T-cell (primary cell): Measurements from ENCODE around the gene PPP2R2B. TPM values are rescaled to one million over a fixed set of nuclear protein-coding genes. Genes with fewer than 3 reads are reported as not detected.

ENCODE experiments used
- ATAC-seq, 4 experiments: fragments of 200-7000 bp in 3 of 4; fragments of 150-1000 bp in 1 of 4; cut with Tn5 transposase; replicated peaks in 1 of 4; 1 replicate in 3 of 4; 2 replicates in 1 of 4; pipeline ENCODE4 v1.10.0; 2021; ENCODE audit warnings: moderate library complexity in 3 of 4, mild to moderate bottlenecking in 2 of 4, moderate number of reproducible peaks in 1 of 4
- CTCF ChIA-PET, 2 donors: fragments of 300-600 bp; sonication (Branson Sonifier 250); formaldehyde crosslinking; loops; one replicate each; lab custom pipeline; 2022; ENCODE audit warnings: antibody characterized with exemption in 2 of 2; lab: Charles Lee
- POLR2A ChIA-PET, 2 donors: fragments of 300-600 bp; sonication (Branson Sonifier 250); formaldehyde crosslinking; loops; one replicate each; lab custom pipeline; 2022; ENCODE audit warnings: antibody characterized with exemption in 2 of 2; lab: Charles Lee
- DNase-seq, 35 experiments: peaks; one replicate each; pipeline versions ENCODE4 v3.0.0 to v3.0.0-alpha.2; 2013 to 2023
- H3K27ac ChIP-seq: one replicate; pipeline ENCODE4 v1.5.1; 2013; ENCODE audit warnings: low read length
- H3K27me3 ChIP-seq, 2 experiments: replicated peaks in 1 of 2; 1 replicate in 1 of 2; 2 replicates in 1 of 2; pipeline versions ENCODE4 v1.6.1 to v1.7.0; 2013; ENCODE audit warnings: low read length in 1 of 2, mixed read lengths in 1 of 2; ENCODE audit not compliant: control insufficient read depth in 2 of 2, insufficient read depth in 2 of 2; ENCODE audit errors: extremely low read depth in 1 of 2
- H3K36me3 ChIP-seq, 2 donors: 1 replicate in 1 of 2; 2 replicates in 1 of 2; pipeline versions ENCODE4 v1.6.1 to v1.7.0; 2013; ENCODE audit warnings: low read length in 1 of 2; ENCODE audit not compliant: control insufficient read depth in 2 of 2, insufficient read depth in 1 of 2; ENCODE audit errors: extremely low read depth in 1 of 2
- H3K4me1 ChIP-seq, 2 experiments: 1 replicate in 1 of 2; 2 replicates in 1 of 2; pipeline versions ENCODE4 v1.6.1 to v1.7.0; 2013; ENCODE audit warnings: low read length in 2 of 2, mixed read lengths in 1 of 2; ENCODE audit not compliant: insufficient read depth in 2 of 2, control insufficient read depth in 1 of 2; ENCODE audit errors: extremely low read depth in 1 of 2
- H3K4me3 ChIP-seq, 2 donors: 1 replicate in 1 of 2; 2 replicates in 1 of 2; pipeline versions ENCODE4 v1.5.1 to v1.7.0; 2013; ENCODE audit warnings: mild to moderate bottlenecking in 2 of 2, low read length in 1 of 2, moderate library complexity in 1 of 2; ENCODE audit not compliant: control insufficient read depth in 1 of 2; ENCODE audit errors: extremely low read depth in 1 of 2
- H3K9me3 ChIP-seq: 2 replicates; pipeline ENCODE4 v1.7.0; 2013
- H3K27ac Mint-ChIP-seq, 2 donors: one replicate each; pipeline ENCODE4 v1.8.0; 2020 to 2021; ENCODE audit warnings: mild to moderate bottlenecking in 2 of 2, mixed read lengths in 2 of 2
- H3K27me3 Mint-ChIP-seq, 2 donors: one replicate each; pipeline ENCODE4 v1.8.0; 2021 to 2022; ENCODE audit warnings: mixed read lengths in 2 of 2
- H3K36me3 Mint-ChIP-seq: one replicate; pipeline ENCODE4 v1.8.0; 2021; ENCODE audit warnings: mixed read lengths
- H3K4me1 Mint-ChIP-seq, 3 donors: one replicate each; pipeline ENCODE4 v1.8.0; 2020 to 2022; ENCODE audit warnings: mixed read lengths in 3 of 3, mild to moderate bottlenecking in 1 of 3
- H3K4me3 Mint-ChIP-seq, 3 donors: one replicate each; pipeline ENCODE4 v1.8.0; 2020 to 2022; ENCODE audit warnings: mild to moderate bottlenecking in 3 of 3, mixed read lengths in 3 of 3, moderate library complexity in 3 of 3
- H3K9me3 Mint-ChIP-seq, 3 donors: one replicate each; pipeline ENCODE4 v1.8.0; 2020 to 2022; ENCODE audit warnings: mixed read lengths in 3 of 3
- WGBS: methylation state at CpG from one replicate; pipeline ENCODE4 v1.1.5; 2013; ENCODE audit warnings: missing lambda C conversion rate; ENCODE audit not compliant: insufficient coverage; 5-methylcytosine and 5-hydroxymethylcytosine counted together
- total RNA-seq, 35 experiments: library from RNA in 6 of 35; stranded (reverse) in 6 of 35; fragments of 120-200 nt in 1 of 35; gene quantifications; one replicate each; pipeline versions ENCODE4 v1.2.1 to v1.2.4 and lab custom pipeline; 2013 to 2026

Gene PPP2R2B
- total RNA-seq, 5 donors from 2014 or later (not counting 1 experiment from before 2014, with no cell fraction given) = 1.5 to 10.6 (median 4.8) TPM

GRCh38 chr5:146778795-146779194 lies 99.8 kb downstream of the PPP2R2B start:
- H3K27me3 ChIP-seq = no peaks in the 10 kb centered on the region

GRCh38 chr5:146778261-146778660 lies 100.3 kb downstream of the PPP2R2B start:
- no peak overlapping the region for H3K4me3 ChIP-seq
- H3K4me1 Mint-ChIP-seq = peaks cover 0 to 2% (median 0%) of the 10 kb centered on the region in 3 donors
- CTCF ChIA-PET = no interaction called here

More at GRCh38 chr5:146778795-146779194, 99.8 kb downstream of the PPP2R2B start:
- H3K27ac Mint-ChIP-seq = no peak overlapping the region
- Histone ChIP-seq H3K4me3 (no peak overlapping the region), H3K27ac (no peak overlapping the region), H3K9me3 (no peaks in the 10 kb centered on the region), H3K4me1 (no peaks in the 10 kb centered on the region), H3K36me3 (no peaks in the 10 kb centered on the region)
- H3K36me3 Mint-ChIP-seq = peaks cover 3% of the 10 kb centered on the region
- peaks cover 0 to 2% (median 0%) of the 10 kb centered on the region in 3 donors for H3K4me1 Mint-ChIP-seq
- no peak overlapping the region for H3K4me3 Mint-ChIP-seq
- no peaks in the 10 kb centered on the region for H3K27me3 Mint-ChIP-seq
- no peak for DNase-seq
- POLR2A ChIA-PET = no interaction called here
- peaks cover 0 to 12% (median 3%) of the 10 kb centered on the region in 3 donors for H3K9me3 Mint-ChIP-seq
- no peak for ATAC-seq
- CTCF ChIA-PET = no interaction called here
- 40% methylated on average over 1 of the region's 3 CpGs for whole genome bisulfite sequencing

GRCh38 chr5:146772881-146773466 lies 105.6 kb downstream of the PPP2R2B start:
- Histone ChIP-seq H3K9me3 (no peaks in the 10 kb centered on the region), H3K27ac (no peak overlapping the region), H3K36me3 (no peaks in the 10 kb centered on the region), H3K4me1 (no peaks in the 10 kb centered on the region), H3K4me3 (no peak overlapping the region), H3K27me3 (no peaks in the 10 kb centered on the region)
- Mint-ChIP-seq H3K27me3 (no peaks in the 10 kb centered on the region), H3K4me1 (no peaks in the 10 kb centered on the region), H3K4me3 (no peak overlapping the region), H3K27ac (no peak overlapping the region), H3K9me3 (peaks cover 0 to 7% (median 0%) of the 10 kb centered on the region in 3 donors), H3K36me3 (no peaks in the 10 kb centered on the region)
- no peak for ATAC-seq
- POLR2A ChIA-PET = no interaction called here
- no CpG with 5 or more reads among the region's 3 CpGs for WGBS
- CTCF ChIA-PET = interaction anchor here in 1 of 2 donors (0.6 kb wide), 1 partner anchor 111 kb away, joined by 4 read pairs; no protein-coding TSS in a partner anchor
- no peak for DNase-seq

More at GRCh38 chr5:146778261-146778660, 100.3 kb downstream of the PPP2R2B start:
- H3K27me3 ChIP-seq = no peaks in the 10 kb centered on the region
- H3K4me1 ChIP-seq = no peaks in the 10 kb centered on the region
- Mint-ChIP-seq H3K27me3 (no peaks in the 10 kb centered on the region), H3K9me3 (peaks cover 0 to 12% (median 3%) of the 10 kb centered on the region in 3 donors), H3K4me3 (no peak overlapping the region), H3K36me3 (peaks cover 3% of the 10 kb centered on the region), H3K27ac (no peak overlapping the region)
- ATAC-seq = no peak
- no peaks in the 10 kb centered on the region for H3K36me3 ChIP-seq
- no peak overlapping the region for H3K27ac ChIP-seq
- POLR2A ChIA-PET = no interaction called here
- H3K9me3 ChIP-seq = no peaks in the 10 kb centered on the region
- DNase-seq = no peak

- POLR2A ChIA-PET = no interaction called here
- Mint-ChIP-seq H3K36me3 (no peaks in the 10 kb centered on the region), H3K4me3 (no peak overlapping the region), H3K9me3 (peaks cover 0 to 6% (median 0%) of the 10 kb centered on the region in 3 donors), H3K27me3 (no peaks in the 10 kb centered on the region), H3K4me1 (peaks cover 0 to 3% (median 0%) of the 10 kb centered on the region in 3 donors), H3K27ac (no peak overlapping the region)
- H3K36me3 ChIP-seq = no peaks in the 10 kb centered on the region
- no CpG with 5 or more reads among the region's 3 CpGs for WGBS
- no peaks in the 10 kb centered on the region for H3K4me1 ChIP-seq
- H3K27me3 ChIP-seq = no peaks in the 10 kb centered on the region
- no peaks in the 10 kb centered on the region for H3K9me3 ChIP-seq
- ATAC-seq (no peak), DNase-seq (no peak)
- no peak overlapping the region for H3K4me3 ChIP-seq
- CTCF ChIA-PET = no interaction called here
- H3K27ac ChIP-seq = no peak overlapping the region
Measured at GRCh38 chr5:146770980-146771379, 107.6 kb downstream of the PPP2R2B start.

GRCh38 chr5:146770546-146770945 lies 108.0 kb downstream of the PPP2R2B start:
- ChIA-PET CTCF (interaction anchor here in 1 of 2 donors (0.5 kb wide), 1 partner anchor 130 kb away, joined by 7 read pairs; no protein-coding TSS in a partner anchor), POLR2A (no interaction called here)
- no peak overlapping the region for H3K4me3 Mint-ChIP-seq
- Histone ChIP-seq H3K9me3 (no peaks in the 10 kb centered on the region), H3K4me1 (no peaks in the 10 kb centered on the region), H3K4me3 (no peak overlapping the region), H3K27me3 (no peaks in the 10 kb centered on the region), H3K36me3 (no peaks in the 10 kb centered on the region), H3K27ac (no peak overlapping the region)
- no peak for ATAC-seq
- 83% methylated on average over 1 of the region's 2 CpGs for WGBS
- peaks cover 0 to 6% (median 3%) of the 10 kb centered on the region in 3 donors for H3K4me1 Mint-ChIP-seq
- DNase-seq = no peak
- no peak overlapping the region for H3K27ac Mint-ChIP-seq
- no peaks in the 10 kb centered on the region for H3K36me3 Mint-ChIP-seq
- H3K27me3 Mint-ChIP-seq = no peaks in the 10 kb centered on the region
- H3K9me3 Mint-ChIP-seq = peaks cover 0 to 1% (median 0%) of the 10 kb centered on the region in 3 donors

- Histone ChIP-seq H3K27me3 (no peaks in the 10 kb centered on the region), H3K4me3 (no peak overlapping the region), H3K27ac (no peak overlapping the region), H3K9me3 (no peaks in the 10 kb centered on the region), H3K36me3 (no peaks in the 10 kb centered on the region), H3K4me1 (peaks cover 0 to 4% of the 10 kb centered on the region in 2 experiments)
- WGBS = 90% methylated on average over 3 of the region's 3 CpGs
- Mint-ChIP-seq H3K4me3 (no peak overlapping the region), H3K36me3 (no peaks in the 10 kb centered on the region), H3K27me3 (no peaks in the 10 kb centered on the region), H3K9me3 (no peaks in the 10 kb centered on the region), H3K4me1 (peaks cover 0 to 22% (median 13%) of the 10 kb centered on the region in 3 donors), H3K27ac (no peak overlapping the region)
- CTCF ChIA-PET = interaction anchor here in 1 of 2 donors (0.6 kb wide), 1 partner anchor 76 kb away, joined by 3 read pairs; no protein-coding TSS in a partner anchor
- ATAC-seq (no peak), DNase-seq (no peak)
- POLR2A ChIA-PET = interaction anchor here (0.7 kb wide), 2 partner anchors 87 to 298 kb away, joined by 3 to 4 read pairs; no protein-coding TSS in a partner anchor
Measured at GRCh38 chr5:146767534-146767933, 111.0 kb downstream of the PPP2R2B start.
